ENCODE data around the gene HNF1B.

DNA sequence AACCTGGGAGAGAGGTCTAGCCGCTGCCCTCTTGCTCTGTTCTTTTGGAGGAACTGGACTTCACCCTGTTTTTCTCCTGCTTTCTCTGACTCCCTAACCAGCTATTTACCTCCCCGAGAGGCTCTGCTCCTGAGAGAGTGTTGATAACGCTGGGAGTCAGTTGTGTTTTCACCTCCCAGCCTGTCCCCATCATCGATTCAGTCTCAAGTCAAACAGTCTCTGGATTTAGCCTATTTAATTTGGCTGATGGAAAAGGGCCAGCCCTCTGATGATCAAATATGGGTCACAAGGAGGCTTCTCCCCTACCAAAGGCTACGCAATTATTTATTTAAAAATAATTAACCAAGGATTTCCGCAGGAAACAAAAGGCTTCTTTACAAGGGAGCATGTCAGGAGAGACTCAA, 31.8 kb downstream of the HNF1B start:
- TF ChIP-seq, protein P1, sequence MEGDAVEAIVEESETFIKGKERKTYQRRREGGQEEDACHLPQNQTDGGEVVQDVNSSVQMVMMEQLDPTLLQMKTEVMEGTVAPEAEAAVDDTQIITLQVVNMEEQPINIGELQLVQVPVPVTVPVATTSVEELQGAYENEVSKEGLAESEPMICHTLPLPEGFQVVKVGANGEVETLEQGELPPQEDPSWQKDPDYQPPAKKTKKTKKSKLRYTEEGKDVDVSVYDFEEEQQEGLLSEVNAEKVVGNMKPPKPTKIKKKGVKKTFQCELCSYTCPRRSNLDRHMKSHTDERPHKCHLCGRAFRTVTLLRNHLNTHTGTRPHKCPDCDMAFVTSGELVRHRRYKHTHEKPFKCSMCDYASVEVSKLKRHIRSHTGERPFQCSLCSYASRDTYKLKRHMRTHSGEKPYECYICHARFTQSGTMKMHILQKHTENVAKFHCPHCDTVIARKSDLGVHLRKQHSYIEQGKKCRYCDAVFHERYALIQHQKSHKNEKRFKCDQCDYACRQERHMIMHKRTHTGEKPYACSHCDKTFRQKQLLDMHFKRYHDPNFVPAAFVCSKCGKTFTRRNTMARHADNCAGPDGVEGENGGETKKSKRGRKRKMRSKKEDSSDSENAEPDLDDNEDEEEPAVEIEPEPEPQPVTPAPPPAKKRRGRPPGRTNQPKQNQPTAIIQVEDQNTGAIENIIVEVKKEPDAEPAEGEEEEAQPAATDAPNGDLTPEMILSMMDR (IDR thresholded peaks at IDR 0.05; ENCODE audit: low read length): no peak
- no peak for TF ChIP-seq EZH2 (IDR thresholded peaks at IDR 0.05; ENCODE audit: borderline replicate concordance, low read length)
